C4-2B (cell line): ENCODE results near the gene ANXA2R.

Experiments used
- ZFX ChIP-seq: fragments of 450-650 bp; IDR thresholded peaks from 2 replicates; pipeline ENCODE4 v1.6.1; 2017
- TF ChIP-seq, protein P1 (sequence below): fragments of 450-650 bp; conservative IDR thresholded peaks from 2 replicates; pipeline ENCODE4 v1.5.1; 2017; ENCODE audit warnings: mild to moderate bottlenecking

DNA sequence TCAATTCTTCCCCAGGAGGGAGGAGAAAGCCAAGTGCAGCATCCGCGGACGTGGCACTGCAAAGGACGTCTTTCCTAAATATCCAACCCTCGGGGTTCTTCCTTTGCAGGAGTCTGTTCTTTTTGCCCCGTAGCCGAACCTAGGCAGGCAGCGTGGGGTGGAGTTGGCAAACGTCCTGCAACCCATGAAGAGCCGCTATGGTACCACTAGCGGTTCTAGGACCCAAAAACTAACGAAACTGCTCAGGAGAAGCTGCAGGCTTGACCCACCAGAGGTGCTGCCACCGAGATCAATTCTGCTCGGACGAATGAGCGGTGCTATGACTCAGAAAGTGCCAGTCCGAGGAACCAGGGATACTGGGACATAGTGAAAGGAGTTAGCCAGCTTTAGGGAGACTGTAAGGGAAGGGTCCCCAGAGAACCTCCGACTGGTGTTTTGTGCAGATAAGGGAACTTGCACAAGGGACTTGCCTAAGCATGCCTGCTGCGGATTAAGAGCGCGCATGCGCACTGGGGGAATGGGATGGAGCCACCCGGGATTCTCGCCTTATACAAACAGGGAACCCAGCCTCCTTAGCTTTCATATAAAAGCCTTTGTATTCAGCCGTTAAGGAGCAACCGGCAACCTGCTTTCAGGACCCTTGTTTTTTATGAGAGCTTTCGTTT is 32.7 kb downstream of the ANXA2R start:
- TF ChIP-seq, protein P1, sequence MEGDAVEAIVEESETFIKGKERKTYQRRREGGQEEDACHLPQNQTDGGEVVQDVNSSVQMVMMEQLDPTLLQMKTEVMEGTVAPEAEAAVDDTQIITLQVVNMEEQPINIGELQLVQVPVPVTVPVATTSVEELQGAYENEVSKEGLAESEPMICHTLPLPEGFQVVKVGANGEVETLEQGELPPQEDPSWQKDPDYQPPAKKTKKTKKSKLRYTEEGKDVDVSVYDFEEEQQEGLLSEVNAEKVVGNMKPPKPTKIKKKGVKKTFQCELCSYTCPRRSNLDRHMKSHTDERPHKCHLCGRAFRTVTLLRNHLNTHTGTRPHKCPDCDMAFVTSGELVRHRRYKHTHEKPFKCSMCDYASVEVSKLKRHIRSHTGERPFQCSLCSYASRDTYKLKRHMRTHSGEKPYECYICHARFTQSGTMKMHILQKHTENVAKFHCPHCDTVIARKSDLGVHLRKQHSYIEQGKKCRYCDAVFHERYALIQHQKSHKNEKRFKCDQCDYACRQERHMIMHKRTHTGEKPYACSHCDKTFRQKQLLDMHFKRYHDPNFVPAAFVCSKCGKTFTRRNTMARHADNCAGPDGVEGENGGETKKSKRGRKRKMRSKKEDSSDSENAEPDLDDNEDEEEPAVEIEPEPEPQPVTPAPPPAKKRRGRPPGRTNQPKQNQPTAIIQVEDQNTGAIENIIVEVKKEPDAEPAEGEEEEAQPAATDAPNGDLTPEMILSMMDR: no peak
- TF ChIP-seq ZFX: no peak
